Measurements from ENCODE around the gene BMPR2. TPM values are rescaled to one million over a fixed set of nuclear protein-coding genes. Genes with fewer than 3 reads are reported as not detected.
A peak's percentile ranks its signal among the peaks of the same experiment; 100 is the strongest.
"Not testable (repeated sequence)": the region's sequence is repeated elsewhere in the genome, so short reads cannot be mapped to it uniquely, and the experiment has no call there.

The BMPR2 gene
- total RNA-seq, result 10 to 100 TPM in 1 of 2 donors, 1 to 10 TPM in 1; 7.6 to 12.3 TPM

- Mint-ChIP-seq H3K4me1 (peaks cover 12% of the 10 kb centered on the region), H3K27me3 (no peaks in the 10 kb centered on the region), H3K36me3 (ENCODE audit: low read depth) (peaks cover 11% of the 10 kb centered on the region), H3K27ac (peak within 1 kb of the TSS; percentile 97), H3K4me3 (peak within 1 kb of the TSS; percentile 97), H3K9me3 (no peaks in the 10 kb centered on the region)
- peak; percentile 83 for ATAC-seq (replicated peaks)
Measured at GRCh38 chr2:202375609-202376408, at the start of gene BMPR2. BMPR2 (plus strand) TSS chr2:202376327; CDS start chr2:202377475, 1,148 bp downstream.

GRCh38 chr2:202327858-202328257 lies 48.3 kb upstream of the BMPR2 start:
- Mint-ChIP-seq H3K27ac (no peak overlapping the region), H3K4me1 (no peaks in the 10 kb centered on the region), H3K4me3 (no peak overlapping the region), H3K36me3 (ENCODE audit: low read depth) (peaks cover 7% of the 10 kb centered on the region), H3K9me3 (no peaks in the 10 kb centered on the region), H3K27me3 (no peaks in the 10 kb centered on the region)
- no peak for ATAC-seq (replicated peaks)

DNA sequence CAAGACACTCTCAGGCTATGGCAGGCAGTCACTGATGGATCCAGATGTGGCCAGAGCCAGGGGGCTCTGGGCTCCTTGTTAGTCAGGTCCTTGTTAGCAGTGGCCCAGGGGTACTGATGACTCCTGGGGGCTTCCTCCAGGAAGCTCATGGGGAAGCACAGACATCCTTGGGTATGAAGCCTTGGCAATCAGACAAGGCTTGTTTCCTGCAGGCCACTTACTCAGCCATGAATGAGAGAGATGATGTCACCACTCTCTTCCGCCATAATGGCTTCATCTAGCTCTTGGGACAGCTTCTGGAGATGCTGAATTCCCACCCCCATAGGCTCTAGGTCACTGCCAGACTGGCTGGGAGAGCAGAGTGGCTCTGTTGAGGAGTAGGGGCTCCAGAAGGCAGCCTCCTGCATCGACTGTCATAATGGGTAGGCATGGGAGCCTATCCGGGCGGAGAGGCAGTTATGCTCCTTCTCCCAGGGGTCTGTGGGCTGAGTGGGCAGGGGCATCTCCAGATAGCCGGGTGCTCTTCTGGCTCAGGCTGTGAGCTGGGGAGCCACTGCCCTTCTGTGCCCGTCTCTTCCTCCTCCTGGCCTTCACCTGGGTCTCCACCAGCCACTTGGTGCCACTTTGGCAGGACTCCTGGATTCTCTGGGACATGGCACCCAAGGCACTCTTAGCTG lies 40.2 kb upstream of the BMPR2 start:
- Mint-ChIP-seq H3K27ac (no peak overlapping the region), H3K9me3 (no peaks in the 10 kb centered on the region), H3K4me3 (no peak overlapping the region), H3K4me1 (no peaks in the 10 kb centered on the region), H3K27me3 (no peaks in the 10 kb centered on the region), H3K36me3 (ENCODE audit: low read depth) (no peaks in the 10 kb centered on the region)
- ATAC-seq (replicated peaks), result no peak

DNA sequence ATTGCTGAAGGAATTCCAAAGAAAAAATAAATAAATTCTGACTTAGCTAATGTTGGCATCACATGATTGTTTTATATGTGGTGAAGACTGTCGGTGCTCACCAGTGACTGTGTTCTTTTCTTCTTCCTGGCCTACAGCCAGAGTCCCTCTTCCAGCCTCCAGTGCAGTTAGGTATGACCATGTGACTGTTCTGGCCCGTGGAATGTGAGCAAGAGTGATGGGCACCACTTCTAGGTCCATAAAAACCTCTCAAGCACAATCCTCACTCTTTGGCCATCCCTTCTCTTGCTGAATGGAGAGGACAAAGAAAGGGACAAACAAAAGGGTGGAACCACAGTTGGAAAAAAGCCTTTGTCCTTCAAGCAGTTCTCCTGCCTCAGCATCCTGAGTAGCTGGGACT lies 39.0 kb upstream of the BMPR2 start:
- Mint-ChIP-seq H3K36me3 (ENCODE audit: low read depth) (no peaks in the 10 kb centered on the region), H3K4me1 (no peaks in the 10 kb centered on the region), H3K27me3 (no peaks in the 10 kb centered on the region), H3K27ac (no peak overlapping the region), H3K4me3 (no peak overlapping the region), H3K9me3 (no peaks in the 10 kb centered on the region)
- no peak for ATAC-seq (replicated peaks)

DNA sequence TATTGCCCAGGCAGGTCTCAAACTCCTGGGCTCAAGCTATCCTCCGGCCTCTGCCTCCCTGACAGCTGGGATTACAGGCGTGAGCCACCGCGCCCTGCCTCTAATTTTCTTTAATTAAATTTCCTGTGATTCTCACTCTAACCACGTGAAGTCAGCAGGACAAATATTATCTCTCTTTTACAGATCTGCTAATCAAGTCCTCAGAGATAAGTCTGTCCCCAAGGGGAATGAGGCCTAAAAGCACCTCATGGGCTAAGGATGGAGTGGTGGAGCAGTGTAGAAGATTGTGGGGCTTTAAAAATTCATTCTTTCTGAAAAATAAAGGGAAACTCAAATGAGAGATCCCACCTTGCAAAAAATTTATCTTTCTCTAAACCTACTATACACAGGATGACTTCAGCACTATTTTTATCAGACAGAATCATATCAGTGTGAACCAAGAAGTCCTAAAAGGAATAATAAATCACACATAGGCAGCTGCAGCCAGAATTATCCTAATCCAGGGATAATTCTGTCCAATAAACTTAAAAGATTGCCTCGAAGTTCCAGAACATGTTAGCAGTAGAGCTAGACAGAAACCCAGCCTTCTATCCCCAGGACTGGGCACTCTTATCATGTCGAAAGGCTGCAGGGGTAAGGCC lies 38.3 kb upstream of the BMPR2 start:
- H3K27ac Mint-ChIP-seq, result no peak overlapping the region
- no peaks in the 10 kb centered on the region for H3K36me3 Mint-ChIP-seq (ENCODE audit: low read depth)
- H3K27me3 Mint-ChIP-seq, result no peaks in the 10 kb centered on the region
- H3K4me1 Mint-ChIP-seq, result no peaks in the 10 kb centered on the region
- H3K4me3 Mint-ChIP-seq, result no peak overlapping the region
- H3K9me3 Mint-ChIP-seq, result no peaks in the 10 kb centered on the region
- no peak for ATAC-seq (replicated peaks)

DNA sequence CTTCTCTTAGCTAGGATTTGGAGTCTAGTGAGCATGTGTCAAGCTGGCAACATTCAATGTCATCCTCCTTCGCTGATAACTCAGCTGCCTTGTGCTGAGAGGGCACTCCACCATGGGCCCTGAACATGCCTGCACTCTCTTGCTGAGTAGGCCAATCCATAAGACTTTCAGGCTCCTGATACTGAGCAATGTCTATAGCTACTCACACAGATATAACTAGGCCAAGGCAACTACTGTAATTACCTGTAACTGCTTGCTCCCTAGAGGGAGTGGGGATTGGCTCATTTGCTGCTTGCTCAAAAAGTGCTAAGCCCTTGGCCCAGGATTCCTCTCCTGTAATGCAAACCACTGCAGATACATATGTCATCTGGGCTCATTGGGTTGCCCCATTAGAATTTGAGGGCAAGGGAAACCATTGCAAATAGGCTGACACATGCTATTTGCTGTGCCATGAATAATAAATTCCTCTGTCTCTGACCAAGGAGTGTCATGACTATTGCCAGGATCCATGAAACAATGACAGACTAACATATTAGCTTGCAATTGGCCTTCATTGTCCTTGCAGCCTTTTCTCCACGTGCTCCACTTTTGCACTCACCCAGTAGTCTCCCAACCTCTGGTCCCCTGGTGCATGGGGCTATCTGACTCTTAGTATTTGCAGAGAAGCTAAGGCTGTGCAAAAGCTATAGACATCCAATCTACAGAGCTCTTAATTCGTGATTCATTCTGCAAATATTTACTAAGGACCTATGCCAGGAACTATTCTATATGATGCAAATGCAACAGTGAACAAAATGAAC lies 36.9 kb upstream of the BMPR2 start:
- H3K27me3 Mint-ChIP-seq, result no peaks in the 10 kb centered on the region
- no peak for ATAC-seq (replicated peaks)
- H3K27ac Mint-ChIP-seq, result no peak overlapping the region
- H3K4me1 Mint-ChIP-seq, result no peaks in the 10 kb centered on the region
- H3K4me3 Mint-ChIP-seq, result no peak overlapping the region
- no peaks in the 10 kb centered on the region for H3K36me3 Mint-ChIP-seq (ENCODE audit: low read depth)
- no peaks in the 10 kb centered on the region for H3K9me3 Mint-ChIP-seq

GRCh38 chr2:202344178-202344577 lies 31.9 kb upstream of the BMPR2 start:
- no peak for ATAC-seq (replicated peaks)
- Mint-ChIP-seq H3K4me3 (no peak overlapping the region), H3K9me3 (no peaks in the 10 kb centered on the region), H3K4me1 (no peaks in the 10 kb centered on the region), H3K27me3 (no peaks in the 10 kb centered on the region), H3K36me3 (ENCODE audit: low read depth) (no peaks in the 10 kb centered on the region), H3K27ac (no peak overlapping the region)

- Mint-ChIP-seq H3K4me3 (no peak overlapping the region), H3K27me3 (no peaks in the 10 kb centered on the region), H3K27ac (no peak overlapping the region), H3K36me3 (ENCODE audit: low read depth) (no peaks in the 10 kb centered on the region), H3K4me1 (no peaks in the 10 kb centered on the region), H3K9me3 (no peaks in the 10 kb centered on the region)
- no peak for ATAC-seq (replicated peaks)
Measured at GRCh38 chr2:202346180-202346579, 29.9 kb upstream of the BMPR2 start.

DNA sequence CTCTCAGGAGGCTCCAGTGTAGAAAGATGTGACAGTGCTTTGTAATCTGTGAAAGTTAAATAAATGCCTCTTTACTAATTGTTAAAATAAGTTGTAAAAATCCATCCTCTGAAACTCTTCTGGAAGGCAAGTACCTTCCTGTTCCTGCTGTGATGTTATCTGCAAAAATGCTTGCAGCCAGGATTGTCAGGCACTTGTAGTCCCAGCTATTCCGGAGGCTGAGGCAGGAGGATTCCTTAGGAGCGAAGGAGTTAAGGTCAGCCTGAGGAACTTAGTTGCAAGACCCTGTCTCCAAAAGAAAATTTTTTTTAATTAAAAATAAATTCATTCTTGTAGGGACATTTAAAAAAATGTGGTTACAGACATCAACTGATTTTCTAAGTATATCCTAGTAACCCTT lies 22.7 kb upstream of the BMPR2 start:
- Mint-ChIP-seq H3K9me3 (no peaks in the 10 kb centered on the region), H3K4me1 (no peaks in the 10 kb centered on the region), H3K4me3 (no peak overlapping the region), H3K36me3 (ENCODE audit: low read depth) (no peaks in the 10 kb centered on the region), H3K27me3 (no peaks in the 10 kb centered on the region), H3K27ac (no peak overlapping the region)
- ATAC-seq (replicated peaks), result no peak

DNA sequence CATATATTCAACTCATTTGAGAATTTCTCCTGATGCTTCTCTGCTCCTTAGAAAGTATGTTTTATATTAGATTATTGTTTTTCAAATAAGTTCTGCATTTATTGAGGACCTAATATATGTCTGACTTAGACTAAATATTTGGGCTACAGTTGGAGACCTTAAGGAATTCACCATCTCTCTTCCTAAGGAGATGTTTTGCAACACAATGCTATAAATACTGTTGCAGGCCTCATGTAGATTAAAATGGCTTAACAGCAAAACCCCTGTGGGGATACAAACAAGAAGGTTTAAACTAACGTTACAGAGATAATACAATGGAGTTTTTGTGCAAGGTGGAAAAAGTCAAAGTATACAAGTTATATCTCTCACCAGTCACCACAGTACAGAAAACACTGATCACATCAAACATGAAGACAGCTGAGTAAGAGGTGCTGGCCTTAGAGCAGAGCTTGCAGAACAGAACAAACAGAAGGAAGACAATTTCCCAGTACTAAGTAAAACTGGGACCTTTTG lies 20.1 kb upstream of the BMPR2 start:
- Mint-ChIP-seq H3K36me3 (ENCODE audit: low read depth) (no peaks in the 10 kb centered on the region), H3K9me3 (no peaks in the 10 kb centered on the region), H3K4me3 (no peak overlapping the region), H3K27me3 (no peaks in the 10 kb centered on the region), H3K27ac (no peak overlapping the region), H3K4me1 (no peaks in the 10 kb centered on the region)
- no peak for ATAC-seq (replicated peaks)

DNA sequence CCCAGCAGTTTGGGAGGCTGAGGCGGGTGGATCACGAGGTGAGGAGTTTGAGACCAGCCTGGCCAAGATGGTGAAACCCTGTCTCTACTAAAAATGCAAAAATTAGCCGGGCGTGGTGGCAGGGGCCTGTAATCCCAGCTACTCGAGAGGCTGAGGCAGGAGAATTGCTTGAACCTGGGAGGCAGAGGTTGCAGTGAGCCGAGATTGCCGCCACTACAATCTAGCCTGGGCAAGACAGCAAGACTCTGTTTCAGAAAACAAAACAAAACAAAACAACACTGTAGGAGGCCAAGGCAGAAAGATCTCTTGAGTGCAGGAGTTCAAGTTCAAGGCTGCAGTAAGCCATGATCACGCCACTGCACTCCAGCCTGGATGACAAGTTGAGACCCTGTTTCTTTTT lies 17.2 kb upstream of the BMPR2 start:
- not testable (repeated sequence) for H3K4me3 Mint-ChIP-seq; ATAC-seq (replicated peaks); H3K36me3 Mint-ChIP-seq (ENCODE audit: low read depth); H3K27ac Mint-ChIP-seq; H3K27me3 Mint-ChIP-seq; H3K4me1 Mint-ChIP-seq; H3K9me3 Mint-ChIP-seq

GRCh38 chr2:202360646-202361045 lies 15.5 kb upstream of the BMPR2 start:
- Mint-ChIP-seq H3K36me3 (ENCODE audit: low read depth) (no peaks in the 10 kb centered on the region), H3K27me3 (no peaks in the 10 kb centered on the region), H3K27ac (no peak overlapping the region), H3K4me1 (no peaks in the 10 kb centered on the region), H3K4me3 (no peak overlapping the region), H3K9me3 (no peaks in the 10 kb centered on the region)
- no peak for ATAC-seq (replicated peaks)

GRCh38 chr2:202361108-202361507 lies 15.0 kb upstream of the BMPR2 start:
- ATAC-seq (replicated peaks), result no peak
- H3K27me3 Mint-ChIP-seq, result no peaks in the 10 kb centered on the region
- no peaks in the 10 kb centered on the region for H3K4me1 Mint-ChIP-seq

DNA sequence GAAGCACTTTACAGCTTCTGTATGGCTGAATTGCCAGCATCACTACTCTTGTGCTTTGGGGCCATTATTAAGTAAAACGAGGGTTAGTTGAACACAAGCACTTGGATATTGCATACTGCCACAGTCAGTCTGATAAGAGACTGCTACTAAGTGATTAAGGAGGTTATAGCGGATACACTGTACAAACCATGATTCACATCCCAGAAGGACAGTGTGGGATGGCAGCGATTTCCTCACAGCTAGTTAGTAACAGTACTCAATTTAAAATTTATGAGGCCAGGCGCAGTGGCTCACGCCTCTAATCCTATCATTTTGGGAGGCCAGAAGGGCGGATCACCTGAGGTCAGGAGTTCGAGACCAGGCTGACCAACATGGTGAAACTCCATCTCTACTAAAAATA lies 2.6 kb upstream of the BMPR2 start:
- peaks cover 8% of the 10 kb centered on the region for H3K4me1 Mint-ChIP-seq
- no peaks in the 10 kb centered on the region for H3K9me3 Mint-ChIP-seq
- H3K4me3 Mint-ChIP-seq, result peak overlapping the region; percentile 97
- H3K36me3 Mint-ChIP-seq (ENCODE audit: low read depth), result peaks cover 11% of the 10 kb centered on the region
- no peak for ATAC-seq (replicated peaks)
- H3K27ac Mint-ChIP-seq, result no peak overlapping the region
- H3K27me3 Mint-ChIP-seq, result no peaks in the 10 kb centered on the region

More at GRCh38 chr2:202361108-202361507, 15.0 kb upstream of the BMPR2 start:
- no peaks in the 10 kb centered on the region for H3K36me3 Mint-ChIP-seq (ENCODE audit: low read depth)
- H3K4me3 Mint-ChIP-seq, result no peak overlapping the region
- no peaks in the 10 kb centered on the region for H3K9me3 Mint-ChIP-seq
- no peak overlapping the region for H3K27ac Mint-ChIP-seq
